ENCODE measurements around the gene CNR1.

DNA sequence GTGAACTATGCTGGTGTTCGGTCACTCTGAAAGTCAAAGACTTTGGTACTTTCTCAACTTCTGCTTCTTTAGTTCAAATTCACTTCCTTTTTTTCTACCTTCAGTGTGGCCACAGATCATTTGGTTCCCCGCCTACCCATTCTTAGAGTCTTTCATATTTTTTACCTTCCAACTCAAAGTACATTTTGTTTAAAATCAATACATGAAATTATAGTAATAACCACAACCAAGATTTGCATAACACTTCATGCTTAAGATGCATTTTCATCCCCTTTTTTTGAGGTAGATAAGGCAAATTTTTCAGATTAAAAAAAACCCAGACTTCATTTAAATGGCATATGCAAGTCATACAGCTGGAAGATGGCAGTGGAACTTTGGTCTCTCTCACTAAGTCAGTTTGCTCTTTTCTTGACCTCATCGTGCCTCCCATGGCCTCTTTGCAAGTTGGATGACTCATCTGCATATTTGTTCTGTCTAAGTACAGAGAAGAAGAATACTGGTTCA lies 11.9 kb upstream of the CNR1 start:
- TF ChIP-seq, protein P1, sequence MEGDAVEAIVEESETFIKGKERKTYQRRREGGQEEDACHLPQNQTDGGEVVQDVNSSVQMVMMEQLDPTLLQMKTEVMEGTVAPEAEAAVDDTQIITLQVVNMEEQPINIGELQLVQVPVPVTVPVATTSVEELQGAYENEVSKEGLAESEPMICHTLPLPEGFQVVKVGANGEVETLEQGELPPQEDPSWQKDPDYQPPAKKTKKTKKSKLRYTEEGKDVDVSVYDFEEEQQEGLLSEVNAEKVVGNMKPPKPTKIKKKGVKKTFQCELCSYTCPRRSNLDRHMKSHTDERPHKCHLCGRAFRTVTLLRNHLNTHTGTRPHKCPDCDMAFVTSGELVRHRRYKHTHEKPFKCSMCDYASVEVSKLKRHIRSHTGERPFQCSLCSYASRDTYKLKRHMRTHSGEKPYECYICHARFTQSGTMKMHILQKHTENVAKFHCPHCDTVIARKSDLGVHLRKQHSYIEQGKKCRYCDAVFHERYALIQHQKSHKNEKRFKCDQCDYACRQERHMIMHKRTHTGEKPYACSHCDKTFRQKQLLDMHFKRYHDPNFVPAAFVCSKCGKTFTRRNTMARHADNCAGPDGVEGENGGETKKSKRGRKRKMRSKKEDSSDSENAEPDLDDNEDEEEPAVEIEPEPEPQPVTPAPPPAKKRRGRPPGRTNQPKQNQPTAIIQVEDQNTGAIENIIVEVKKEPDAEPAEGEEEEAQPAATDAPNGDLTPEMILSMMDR (IDR thresholded peaks at IDR 0.05): no peak
- TF ChIP-seq POLR2AphosphoS5 (IDR thresholded peaks at IDR 0.05; ENCODE audit: low read depth, low read length): no peak
- TF ChIP-seq SIN3A (IDR thresholded peaks at IDR 0.05; ENCODE audit: borderline replicate concordance, insufficient read depth, low read depth, low read length): no peak
- TF ChIP-seq, protein P2, sequence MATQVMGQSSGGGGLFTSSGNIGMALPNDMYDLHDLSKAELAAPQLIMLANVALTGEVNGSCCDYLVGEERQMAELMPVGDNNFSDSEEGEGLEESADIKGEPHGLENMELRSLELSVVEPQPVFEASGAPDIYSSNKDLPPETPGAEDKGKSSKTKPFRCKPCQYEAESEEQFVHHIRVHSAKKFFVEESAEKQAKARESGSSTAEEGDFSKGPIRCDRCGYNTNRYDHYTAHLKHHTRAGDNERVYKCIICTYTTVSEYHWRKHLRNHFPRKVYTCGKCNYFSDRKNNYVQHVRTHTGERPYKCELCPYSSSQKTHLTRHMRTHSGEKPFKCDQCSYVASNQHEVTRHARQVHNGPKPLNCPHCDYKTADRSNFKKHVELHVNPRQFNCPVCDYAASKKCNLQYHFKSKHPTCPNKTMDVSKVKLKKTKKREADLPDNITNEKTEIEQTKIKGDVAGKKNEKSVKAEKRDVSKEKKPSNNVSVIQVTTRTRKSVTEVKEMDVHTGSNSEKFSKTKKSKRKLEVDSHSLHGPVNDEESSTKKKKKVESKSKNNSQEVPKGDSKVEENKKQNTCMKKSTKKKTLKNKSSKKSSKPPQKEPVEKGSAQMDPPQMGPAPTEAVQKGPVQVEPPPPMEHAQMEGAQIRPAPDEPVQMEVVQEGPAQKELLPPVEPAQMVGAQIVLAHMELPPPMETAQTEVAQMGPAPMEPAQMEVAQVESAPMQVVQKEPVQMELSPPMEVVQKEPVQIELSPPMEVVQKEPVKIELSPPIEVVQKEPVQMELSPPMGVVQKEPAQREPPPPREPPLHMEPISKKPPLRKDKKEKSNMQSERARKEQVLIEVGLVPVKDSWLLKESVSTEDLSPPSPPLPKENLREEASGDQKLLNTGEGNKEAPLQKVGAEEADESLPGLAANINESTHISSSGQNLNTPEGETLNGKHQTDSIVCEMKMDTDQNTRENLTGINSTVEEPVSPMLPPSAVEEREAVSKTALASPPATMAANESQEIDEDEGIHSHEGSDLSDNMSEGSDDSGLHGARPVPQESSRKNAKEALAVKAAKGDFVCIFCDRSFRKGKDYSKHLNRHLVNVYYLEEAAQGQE (IDR thresholded peaks at IDR 0.05; ENCODE audit: insufficient read depth in 1 of 2, low read depth in 2 of 2, low read length in 1 of 2): no peak
- no peak for TF ChIP-seq TCF7L2 (IDR thresholded peaks at IDR 0.05; ENCODE audit: low read depth, low read length)
